Testis (tissue), 3 donors: Measurements from ENCODE around the gene MEST. TPM values are rescaled to one million over a fixed set of nuclear protein-coding genes. Genes with fewer than 3 reads are reported as not detected.

Experiments used
- DNase-seq: peaks from one replicate; pipeline ENCODE4 v3.0.0-alpha.2; 2019
- H3K27ac ChIP-seq, 2 donors: fragments of 200-600 bp; sonication (generic); one replicate each; pipeline ENCODE4 v1.5.1; 2019
- H3K27me3 ChIP-seq: fragments of 200-600 bp; sonication (generic); one replicate; pipeline ENCODE4 v1.5.1; 2019
- H3K36me3 ChIP-seq: fragments of 200-600 bp; sonication (generic); one replicate; pipeline ENCODE4 v1.5.1; 2017; ENCODE audit warnings: low read depth; ENCODE audit errors: missing control alignments
- H3K4me1 ChIP-seq: fragments of 200-600 bp; sonication (generic); one replicate; pipeline ENCODE4 v1.5.1; 2019
- H3K4me3 ChIP-seq, 2 donors: fragments of 200-600 bp; sonication (generic); one replicate each; pipeline ENCODE4 v1.5.1; 2017 to 2019
- H3K9me3 ChIP-seq: fragments of 200-600 bp; sonication (generic); one replicate; pipeline ENCODE4 v1.5.1; 2017
- POLR2A ChIP-seq: fragments of 450-650 bp; IDR thresholded peaks from one replicate; pipeline ENCODE4 v1.6.1; 2017; ENCODE audit warnings: antibody characterized with exemption, mild to moderate bottlenecking, moderate library complexity
- WGBS, 2 donors: methylation state at CpG; one replicate each; pipeline ENCODE4 v1.1.5; 2018; 5-methylcytosine and 5-hydroxymethylcytosine counted together
- intact Hi-C: fragments of 100-400 bp; cut with DNase I; formaldehyde crosslinking; loops from one replicate; pipeline ENCODE4 v1.15.1; 2023; ENCODE audit warnings: low total_unique reads
- polyA plus RNA-seq: library from polyadenylated mRNA; stranded (reverse); fragments of 350-450 nt; fragmentation: Illumina TruSeq; extraction: RNeasy Lipid Tissue Mini Kit (QIAGEN cat#74804); gene quantifications from one replicate; pipeline ENCODE4 v1.2.3, GENCODE V29; 2014; ENCODE audit warnings: low read depth, low replicate concordance; ENCODE audit not compliant: insufficient read depth
- total RNA-seq, 2 donors: library from RNA; depleted of rRNA; stranded (reverse); fragments of >200 nt; gene quantifications; one replicate each; pipeline ENCODE4 v1.2.3, GENCODE V29; 2016
- TF ChIP-seq, protein P1 (sequence below), 3 experiments: fragments of 450-650 bp in 2 of 3; fragments of 200-600 bp in 1 of 3; sonication (generic) in 1 of 3; IDR thresholded peaks; one replicate each; pipeline ENCODE4 v1.5.1; 2016 to 2019; ENCODE audit warnings: antibody characterized with exemption in 3 of 3, mild to moderate bottlenecking in 2 of 3, moderate library complexity in 1 of 3

The MEST gene
- total and polyA plus RNA-seq, 3 donors from 2014 or later = 32.5 to 65.2 (median 36.5) TPM

DNA sequence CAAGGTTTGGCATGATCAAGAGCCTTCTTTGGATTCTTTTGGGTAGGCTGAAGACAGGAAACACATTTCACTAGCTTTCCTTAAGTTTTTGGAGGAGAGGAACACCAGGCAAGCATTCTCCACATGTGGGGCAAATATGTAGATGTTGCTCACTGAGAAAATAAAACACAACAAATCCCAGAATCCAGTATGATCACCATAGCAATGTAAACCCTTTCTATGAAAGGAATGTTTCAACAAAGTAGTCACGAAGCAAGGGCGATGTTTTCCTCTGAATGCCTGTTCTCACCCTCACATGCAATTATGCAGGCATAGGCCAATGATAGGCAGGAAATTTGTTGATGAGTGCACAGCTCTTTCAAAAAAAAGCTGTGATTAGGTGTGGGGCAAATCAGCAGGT, 30.6 kb upstream of the MEST start:
- H3K36me3 ChIP-seq = no peaks in the 10 kb centered on the region
- H3K9me3 ChIP-seq = no peaks in the 10 kb centered on the region
- no peaks in the 10 kb centered on the region for H3K4me1 ChIP-seq
- no peak for DNase-seq
- TF ChIP-seq, protein P1, sequence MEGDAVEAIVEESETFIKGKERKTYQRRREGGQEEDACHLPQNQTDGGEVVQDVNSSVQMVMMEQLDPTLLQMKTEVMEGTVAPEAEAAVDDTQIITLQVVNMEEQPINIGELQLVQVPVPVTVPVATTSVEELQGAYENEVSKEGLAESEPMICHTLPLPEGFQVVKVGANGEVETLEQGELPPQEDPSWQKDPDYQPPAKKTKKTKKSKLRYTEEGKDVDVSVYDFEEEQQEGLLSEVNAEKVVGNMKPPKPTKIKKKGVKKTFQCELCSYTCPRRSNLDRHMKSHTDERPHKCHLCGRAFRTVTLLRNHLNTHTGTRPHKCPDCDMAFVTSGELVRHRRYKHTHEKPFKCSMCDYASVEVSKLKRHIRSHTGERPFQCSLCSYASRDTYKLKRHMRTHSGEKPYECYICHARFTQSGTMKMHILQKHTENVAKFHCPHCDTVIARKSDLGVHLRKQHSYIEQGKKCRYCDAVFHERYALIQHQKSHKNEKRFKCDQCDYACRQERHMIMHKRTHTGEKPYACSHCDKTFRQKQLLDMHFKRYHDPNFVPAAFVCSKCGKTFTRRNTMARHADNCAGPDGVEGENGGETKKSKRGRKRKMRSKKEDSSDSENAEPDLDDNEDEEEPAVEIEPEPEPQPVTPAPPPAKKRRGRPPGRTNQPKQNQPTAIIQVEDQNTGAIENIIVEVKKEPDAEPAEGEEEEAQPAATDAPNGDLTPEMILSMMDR (IDR thresholded peaks at IDR 0.05) = no peak
- no peak for TF ChIP-seq POLR2A
- intact Hi-C loops = no loop called here
- H3K27ac ChIP-seq = no peak overlapping the region
- 71 to 76% methylated on average over 2 of the region's 2 CpGs for WGBS, 2 donors
- no peak overlapping the region for H3K4me3 ChIP-seq
- H3K27me3 ChIP-seq = no peaks in the 10 kb centered on the region

DNA sequence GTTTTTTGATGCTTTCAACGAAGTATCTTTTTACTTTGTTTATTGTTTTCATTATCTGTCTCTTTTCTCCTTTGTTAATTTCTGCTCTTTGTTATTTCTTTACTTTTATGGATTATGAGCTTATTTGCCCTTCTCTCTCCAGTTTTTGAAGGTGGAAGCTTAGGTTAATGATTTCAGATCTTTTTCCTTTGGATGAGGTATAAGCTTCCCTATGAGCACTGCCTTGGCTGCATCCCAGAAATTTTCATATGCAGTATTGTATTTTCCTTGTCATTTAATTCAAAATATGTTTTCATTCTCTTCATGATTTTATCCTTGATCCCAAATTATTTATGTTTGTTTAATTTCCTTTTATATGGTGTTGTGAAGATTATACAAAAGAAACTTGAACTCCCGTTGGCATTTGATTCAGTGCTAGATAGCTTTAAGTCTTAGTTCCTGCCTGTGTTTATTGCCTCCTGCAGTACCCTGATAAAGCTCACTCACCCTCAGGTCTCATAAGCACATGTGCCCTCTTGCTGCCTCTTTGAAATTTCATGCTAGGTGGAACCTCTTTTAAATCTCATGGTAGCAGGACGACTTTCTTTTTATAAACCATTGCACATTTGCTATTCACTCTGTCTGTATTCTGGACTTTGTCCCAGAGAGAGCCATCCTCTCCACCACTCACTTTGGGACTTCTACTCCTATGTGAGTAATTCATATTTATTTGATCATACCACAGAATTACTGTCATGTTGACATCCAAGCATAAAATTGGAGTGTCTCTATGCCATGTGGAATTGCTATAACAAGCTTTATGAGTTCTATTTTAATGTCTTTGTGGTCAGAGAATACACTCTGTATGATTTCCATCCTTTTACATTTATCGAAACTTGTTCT, 28.1 kb upstream of the MEST start:
- Histone ChIP-seq H3K36me3 (no peaks in the 10 kb centered on the region), H3K4me3 (no peak overlapping the region), H3K27me3 (no peaks in the 10 kb centered on the region), H3K9me3 (no peaks in the 10 kb centered on the region), H3K27ac (no peak overlapping the region), H3K4me1 (no peaks in the 10 kb centered on the region)
- no peak for DNase-seq
- 84 to 91% methylated on average over 4 of the region's 4 CpGs for WGBS, 2 donors
- TF ChIP-seq, protein P1 (IDR thresholded peaks at IDR 0.05) = no peak
- intact Hi-C loops = no loop called here

DNA sequence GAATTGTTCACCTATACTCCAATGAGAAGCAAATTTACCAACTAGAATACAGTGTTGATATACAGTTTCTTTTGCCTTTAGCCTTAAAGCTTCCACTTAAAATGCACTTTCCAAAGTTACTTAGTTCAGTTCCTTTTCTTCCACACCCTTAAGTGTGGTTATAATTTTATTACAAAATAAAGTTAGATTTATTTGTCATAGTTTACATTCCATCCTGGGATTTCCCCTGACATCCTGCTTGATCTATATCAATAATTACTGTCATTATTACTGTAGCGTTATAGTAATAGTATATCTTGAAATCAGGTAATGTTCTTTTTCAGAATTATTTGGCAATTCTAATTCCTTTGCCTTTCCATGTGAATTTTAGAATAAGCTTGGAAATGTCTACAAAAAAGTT, 23.3 kb upstream of the MEST start:
- Histone ChIP-seq H3K9me3 (no peaks in the 10 kb centered on the region), H3K27me3 (no peaks in the 10 kb centered on the region), H3K36me3 (no peaks in the 10 kb centered on the region), H3K27ac (no peak overlapping the region), H3K4me3 (no peak overlapping the region), H3K4me1 (no peaks in the 10 kb centered on the region)
- 90 to 91% methylated on average over 1 of the region's 1 CpG for WGBS, 2 donors
- TF ChIP-seq, protein P1 (IDR thresholded peaks at IDR 0.05) = no peak
- TF ChIP-seq POLR2A = no peak
- intact Hi-C loops = no loop called here
- no peak for DNase-seq

DNA sequence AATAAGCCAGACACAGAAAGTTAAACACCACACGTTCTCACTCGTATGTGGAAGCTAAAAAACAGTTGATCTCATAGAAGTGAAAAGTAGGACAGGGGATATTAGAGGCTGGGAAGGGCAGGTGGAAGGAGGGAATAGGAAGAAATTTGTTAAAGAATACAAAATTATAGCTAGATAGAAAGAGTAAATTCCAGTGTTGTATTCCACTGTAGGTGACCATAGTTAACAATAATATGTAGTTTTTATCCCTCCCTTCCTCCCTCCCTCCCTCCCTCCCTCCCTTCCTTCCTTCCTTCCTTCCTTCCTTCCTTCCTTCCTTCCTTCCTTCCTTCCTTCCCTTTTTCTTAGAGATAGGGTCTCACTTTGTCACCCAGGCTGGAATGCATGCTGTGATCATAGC, 19.9 kb upstream of the MEST start:
- Histone ChIP-seq H3K9me3 (no peaks in the 10 kb centered on the region), H3K4me3 (no peak overlapping the region), H3K4me1 (no peaks in the 10 kb centered on the region), H3K36me3 (no peaks in the 10 kb centered on the region), H3K27me3 (no peaks in the 10 kb centered on the region), H3K27ac (no peak overlapping the region)
- intact Hi-C loops = no loop called here
- 84 to 96% methylated on average over 2 of the region's 2 CpGs for WGBS, 2 donors
- no peak for DNase-seq
- TF ChIP-seq, protein P1 (IDR thresholded peaks at IDR 0.05) = no peak

DNA sequence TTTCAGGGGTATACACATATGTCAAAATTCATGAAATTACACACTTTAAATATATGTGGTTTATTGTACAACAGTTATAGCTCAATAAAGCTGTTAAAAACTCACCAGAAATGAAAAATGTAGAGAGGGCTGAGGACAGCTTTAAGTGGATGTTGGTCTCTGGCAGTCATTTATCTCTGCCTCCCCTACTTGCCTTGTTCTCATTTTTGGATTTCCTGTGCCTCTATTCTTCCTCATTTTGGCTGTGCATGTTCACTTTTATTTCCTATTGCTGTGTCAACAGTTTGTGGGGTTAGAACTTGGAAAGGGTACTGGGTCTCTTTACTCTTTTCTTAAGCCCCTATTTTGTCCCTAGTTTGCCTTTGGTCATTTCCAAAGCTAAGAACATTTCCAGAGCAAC, 18.6 kb upstream of the MEST start:
- no peaks in the 10 kb centered on the region for H3K9me3 ChIP-seq
- intact Hi-C loops = no loop called here
- no peaks in the 10 kb centered on the region for H3K27me3 ChIP-seq
- H3K36me3 ChIP-seq = no peaks in the 10 kb centered on the region
- TF ChIP-seq, protein P1 (IDR thresholded peaks at IDR 0.05) = no peak
- no peak for TF ChIP-seq POLR2A
- no peak overlapping the region for H3K27ac ChIP-seq
- no peaks in the 10 kb centered on the region for H3K4me1 ChIP-seq
- no peak for DNase-seq
- H3K4me3 ChIP-seq = no peak overlapping the region
